GM12865 (cell line): ENCODE measurements around the gene NEDD8.

ENCODE experiments used
- DNase-seq: peaks from one replicate; pipeline ENCODE4 v3.0.0; 2010; ENCODE audit warnings: low read depth
- H3K4me3 ChIP-seq: 2 replicates; pipeline ENCODE4 v1.5.1; 2011; ENCODE audit warnings: mild to moderate bottlenecking, low read depth, low read length, control low read depth
- TF ChIP-seq, protein P1 (sequence below): IDR thresholded peaks from 2 replicates; pipeline ENCODE4 v1.5.1; 2011; ENCODE audit warnings: low read length, control low read depth, low read depth, inconsistent platforms; ENCODE audit not compliant: insufficient read depth; ENCODE audit errors: missing control alignments

The NEDD8 gene

GRCh38 chr14:24198814-24199524 lies 33.2 kb downstream of the NEDD8 start:
- no peak for DNase-seq
- TF ChIP-seq, protein P1, sequence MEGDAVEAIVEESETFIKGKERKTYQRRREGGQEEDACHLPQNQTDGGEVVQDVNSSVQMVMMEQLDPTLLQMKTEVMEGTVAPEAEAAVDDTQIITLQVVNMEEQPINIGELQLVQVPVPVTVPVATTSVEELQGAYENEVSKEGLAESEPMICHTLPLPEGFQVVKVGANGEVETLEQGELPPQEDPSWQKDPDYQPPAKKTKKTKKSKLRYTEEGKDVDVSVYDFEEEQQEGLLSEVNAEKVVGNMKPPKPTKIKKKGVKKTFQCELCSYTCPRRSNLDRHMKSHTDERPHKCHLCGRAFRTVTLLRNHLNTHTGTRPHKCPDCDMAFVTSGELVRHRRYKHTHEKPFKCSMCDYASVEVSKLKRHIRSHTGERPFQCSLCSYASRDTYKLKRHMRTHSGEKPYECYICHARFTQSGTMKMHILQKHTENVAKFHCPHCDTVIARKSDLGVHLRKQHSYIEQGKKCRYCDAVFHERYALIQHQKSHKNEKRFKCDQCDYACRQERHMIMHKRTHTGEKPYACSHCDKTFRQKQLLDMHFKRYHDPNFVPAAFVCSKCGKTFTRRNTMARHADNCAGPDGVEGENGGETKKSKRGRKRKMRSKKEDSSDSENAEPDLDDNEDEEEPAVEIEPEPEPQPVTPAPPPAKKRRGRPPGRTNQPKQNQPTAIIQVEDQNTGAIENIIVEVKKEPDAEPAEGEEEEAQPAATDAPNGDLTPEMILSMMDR = no peak
- no peak overlapping the region for H3K4me3 ChIP-seq

DNA sequence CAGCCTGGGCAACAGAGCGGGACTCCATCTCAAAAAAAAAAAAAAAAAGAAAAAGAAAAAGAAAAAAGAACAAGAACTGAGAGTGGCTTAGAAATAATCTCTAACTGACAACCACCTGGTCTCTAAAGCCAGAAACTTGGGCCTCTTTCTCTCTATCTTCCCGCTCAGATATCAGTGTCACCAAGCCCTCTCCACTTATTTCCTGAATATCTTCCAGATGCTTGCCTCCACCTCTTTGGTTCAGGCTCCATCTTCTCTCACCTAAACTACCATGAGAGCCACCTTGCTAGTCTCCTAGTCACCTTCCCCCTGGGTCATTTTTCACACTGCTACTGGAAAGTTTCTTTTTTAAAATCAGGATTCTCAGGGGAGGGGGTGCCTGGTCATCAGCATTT lies 35.1 kb downstream of the NEDD8 start:
- no peak for DNase-seq
- peak overlapping the region; percentile 77 for H3K4me3 ChIP-seq
- TF ChIP-seq, protein P1 = no peak

DNA sequence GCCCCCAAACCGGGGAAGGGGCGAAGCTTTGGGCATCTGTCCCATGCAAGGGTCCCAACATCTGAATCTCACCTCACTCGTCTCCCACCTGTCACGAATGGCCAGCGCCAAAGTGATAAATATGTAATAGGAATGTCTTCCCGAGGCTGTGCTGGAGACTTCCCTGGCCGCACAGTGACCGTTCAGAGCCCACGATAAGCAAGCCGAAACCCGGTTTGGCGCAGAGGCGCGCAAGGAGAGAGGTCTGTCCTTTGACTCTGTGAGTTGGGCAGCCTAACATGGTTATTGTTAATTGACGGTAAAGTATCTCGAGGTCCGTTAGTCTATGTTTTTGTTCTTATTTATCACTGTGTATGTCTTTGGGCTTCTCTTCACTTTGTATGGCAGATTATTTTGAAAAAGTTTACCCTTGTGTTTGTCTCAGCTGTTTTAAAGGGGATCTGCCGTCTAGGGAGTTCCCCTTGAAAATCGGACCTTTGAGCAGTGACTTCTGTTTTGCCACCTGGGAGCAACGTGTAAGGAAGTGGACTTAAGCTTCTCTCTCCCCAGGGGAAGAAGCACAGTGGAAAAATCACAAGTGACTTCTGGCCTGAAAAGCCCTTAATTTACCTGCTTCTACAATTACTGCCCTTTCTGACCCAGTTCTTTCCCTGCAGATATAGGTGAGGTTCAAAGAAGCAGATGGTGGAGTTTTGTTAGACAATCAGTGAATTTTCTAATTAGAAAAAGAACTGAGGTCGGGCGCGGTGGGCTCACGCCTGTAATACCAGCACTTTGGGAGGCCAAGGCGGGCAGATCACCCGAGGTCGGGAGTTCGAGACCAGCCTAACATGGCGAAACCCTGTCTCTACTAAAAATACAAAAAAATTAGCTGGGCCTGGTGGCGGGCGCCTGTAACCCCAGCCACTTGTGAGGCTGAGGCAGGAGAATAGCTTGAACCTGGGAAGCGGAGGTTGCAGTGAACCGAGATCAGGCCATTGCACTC lies 35.8 kb downstream of the NEDD8 start:
- peak overlapping the region; percentile 77 for H3K4me3 ChIP-seq
- DNase-seq = peak; percentile 75
- TF ChIP-seq, protein P1 = no peak

DNA sequence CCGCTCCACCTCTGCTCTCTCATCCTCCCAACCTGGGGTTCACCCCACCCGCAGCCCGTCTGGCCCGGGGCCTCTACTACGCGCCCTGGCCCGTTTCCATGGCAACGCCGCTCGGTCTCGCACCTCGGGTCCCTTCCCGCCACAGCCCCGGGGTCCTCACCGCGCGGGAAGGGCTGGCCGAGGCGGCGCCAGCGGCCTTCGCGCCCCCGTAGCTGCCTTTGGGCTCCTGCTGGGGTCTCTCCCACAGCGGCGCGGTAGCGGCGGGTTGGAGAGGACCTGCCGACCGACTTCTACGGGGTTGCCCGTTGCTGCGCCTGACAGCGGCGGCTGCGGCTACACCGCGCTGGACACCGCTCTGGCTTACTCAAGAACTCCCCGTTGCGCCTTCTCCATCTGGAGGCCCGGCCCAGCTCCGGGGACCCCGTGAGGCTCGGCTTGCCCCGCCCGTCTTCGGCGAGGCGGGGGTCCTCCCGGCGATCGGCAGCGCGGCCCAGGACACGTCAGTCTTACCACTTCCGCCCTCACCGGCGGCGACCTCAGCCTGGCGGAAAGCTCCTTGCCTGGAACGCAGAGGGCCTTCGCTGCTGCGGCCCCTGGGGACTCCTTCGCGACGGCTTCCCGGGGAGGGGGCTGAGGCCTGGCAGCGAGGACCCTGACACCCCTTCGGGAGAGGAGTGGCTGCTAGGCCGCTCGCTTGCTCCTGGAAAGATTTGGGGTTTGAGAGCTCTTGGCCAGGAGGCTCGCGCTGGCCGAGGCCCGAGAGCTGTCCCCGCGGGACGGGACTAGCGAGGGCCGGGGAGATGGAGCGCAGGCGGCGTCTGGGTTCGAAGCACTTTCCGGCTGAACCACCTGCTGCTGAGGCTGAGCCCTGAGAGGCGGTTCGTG lies 36.7 kb downstream of the NEDD8 start, which contains the start of gene TM9SF1:
TM9SF1 (minus strand) TSS at position 256 of the 885 bp plus-strand sequence. CDS start 422 bp downstream, outside the sequence.
- DNase-seq = peak; percentile 96
- H3K4me3 ChIP-seq = peak within 1 kb of the TSS; percentile 77
- TF ChIP-seq, protein P1 = no peak

DNA sequence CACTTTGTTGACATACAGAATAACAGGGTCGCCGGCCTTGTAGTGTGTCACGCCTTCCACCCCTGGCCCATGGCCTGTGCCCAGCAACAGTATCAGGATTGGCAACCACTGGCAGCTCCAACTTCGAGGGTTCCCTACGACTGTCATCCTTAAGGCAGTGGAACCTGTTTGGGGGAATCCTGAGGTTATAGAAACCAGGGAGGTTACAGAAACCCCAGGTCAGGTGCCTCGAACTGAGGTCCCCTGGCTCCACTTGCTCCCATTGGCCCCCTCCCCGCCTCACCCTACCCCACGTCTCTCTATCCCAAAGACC lies 37.3 kb downstream of the NEDD8 start:
- H3K4me3 ChIP-seq = peak overlapping the region; percentile 77
- DNase-seq = no peak
- TF ChIP-seq, protein P1 = no peak

- DNase-seq = no peak
- TF ChIP-seq, protein P1 = no peak
- H3K4me3 ChIP-seq = peak overlapping the region; percentile 77
These were observed 37.8 kb downstream of the NEDD8 start for GRCh38 chr14:24194186-24194872.
